HG02678 (cell line): ENCODE measurements around the gene PITX2.

Source experiments
- ATAC-seq: cut with Tn5 transposase; IDR thresholded peaks from one replicate; pipeline ENCODE4 v1.9.1; 2021; ENCODE audit warnings: mild to moderate bottlenecking, moderate library complexity; ENCODE audit not compliant: unreplicated experiment

Gene PITX2

GRCh38 chr4:110622841-110623717 lies at the start of gene PITX2:
Gene PITX2, minus strand, starts transcription at chr4:110623077. Its CDS starts 617 bp downstream, at chr4:110622460.
- ATAC-seq, result peak; percentile 63

DNA sequence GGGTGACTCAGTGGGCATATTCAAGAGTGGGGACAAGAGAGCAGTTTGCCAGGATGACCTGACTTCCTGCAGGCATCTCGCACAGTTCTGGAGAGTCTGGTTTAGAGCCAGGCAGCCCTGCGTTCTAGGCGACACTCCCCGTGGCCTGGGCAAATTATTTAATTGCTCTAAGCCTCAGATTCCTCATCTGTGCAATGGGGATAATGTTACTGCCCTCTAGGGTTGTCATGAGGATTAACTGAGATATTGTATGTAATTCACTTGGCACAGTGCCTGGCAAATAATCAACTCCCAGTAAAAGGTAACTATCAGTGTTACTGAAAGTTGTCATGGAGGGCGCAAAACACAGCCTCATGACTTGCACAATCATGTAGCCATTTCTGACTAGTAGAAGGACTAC lies 48.8 kb upstream of the PITX2 start:
- no peak for ATAC-seq

DNA sequence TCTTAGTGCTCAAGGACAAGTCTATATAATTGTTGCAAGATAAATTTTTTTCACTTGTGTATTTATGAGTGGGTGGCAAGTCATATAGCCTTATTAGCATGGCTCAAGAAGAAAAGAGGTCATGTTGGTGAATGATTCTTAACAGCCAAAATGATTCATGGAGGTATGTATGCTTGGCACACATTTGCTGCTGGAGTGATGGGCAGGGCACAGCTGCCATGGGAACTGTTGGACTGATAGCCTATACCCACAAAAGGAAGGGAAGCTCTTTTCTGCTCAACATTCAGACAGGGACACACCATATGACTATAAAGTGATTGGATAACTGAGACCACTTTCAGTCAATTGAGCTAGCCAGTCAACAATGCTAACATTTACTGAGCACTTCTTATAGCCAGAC lies 46.8 kb upstream of the PITX2 start:
- ATAC-seq, result no peak

DNA sequence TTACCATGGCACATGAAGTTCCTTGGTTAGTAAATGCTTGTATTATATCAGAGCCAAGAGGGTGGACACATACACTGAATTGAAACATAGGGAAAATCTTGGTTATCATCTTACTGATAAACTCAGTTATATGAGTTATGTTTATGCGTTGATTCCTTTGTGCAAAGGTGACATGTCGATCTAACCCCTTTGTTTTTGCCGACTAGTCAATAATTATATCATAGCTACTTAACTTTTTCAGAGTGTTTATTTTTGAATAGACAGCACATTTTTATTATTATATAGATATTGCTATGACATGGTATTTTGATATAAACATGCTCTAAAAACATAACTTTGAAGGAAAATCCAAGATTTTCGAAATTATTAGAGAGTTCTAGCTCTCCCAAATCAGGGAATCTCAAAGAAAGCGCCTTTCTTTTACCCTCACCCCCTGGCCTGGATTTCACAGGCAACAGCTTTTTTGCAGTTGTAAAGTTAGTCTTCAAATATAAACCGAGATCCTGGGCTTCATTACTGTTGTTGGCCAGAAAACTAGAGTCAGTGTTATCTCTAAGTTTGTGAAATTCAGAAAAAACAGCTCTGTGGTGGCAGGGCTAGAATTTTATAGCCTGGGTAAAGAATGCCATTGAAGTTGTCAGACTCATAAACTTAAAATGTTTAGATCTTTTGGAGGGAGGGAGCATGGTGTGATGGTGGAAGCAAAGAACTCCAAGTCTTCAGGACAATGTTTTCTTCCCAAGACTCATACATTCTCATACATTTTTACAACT lies 45.8 kb upstream of the PITX2 start:
- no peak for ATAC-seq

DNA sequence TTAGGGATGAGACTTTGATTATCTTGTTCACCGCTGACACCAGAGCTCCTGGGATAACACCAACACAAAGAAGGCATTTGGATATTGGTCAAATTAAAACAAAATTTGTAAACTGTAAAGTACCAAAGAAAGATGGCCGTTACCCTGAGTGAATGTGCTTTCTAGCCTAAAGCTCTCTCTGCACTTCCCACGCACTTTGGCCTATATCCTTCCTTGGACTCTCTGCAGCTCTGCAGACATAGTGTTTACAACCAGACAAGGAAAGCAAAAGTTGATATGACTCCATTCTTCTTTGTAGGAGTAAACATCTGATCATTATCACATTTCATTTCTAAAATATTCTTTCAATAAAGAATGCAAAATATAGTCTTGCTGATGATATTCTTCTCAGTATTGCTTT lies 44.8 kb upstream of the PITX2 start:
- no peak for ATAC-seq

DNA sequence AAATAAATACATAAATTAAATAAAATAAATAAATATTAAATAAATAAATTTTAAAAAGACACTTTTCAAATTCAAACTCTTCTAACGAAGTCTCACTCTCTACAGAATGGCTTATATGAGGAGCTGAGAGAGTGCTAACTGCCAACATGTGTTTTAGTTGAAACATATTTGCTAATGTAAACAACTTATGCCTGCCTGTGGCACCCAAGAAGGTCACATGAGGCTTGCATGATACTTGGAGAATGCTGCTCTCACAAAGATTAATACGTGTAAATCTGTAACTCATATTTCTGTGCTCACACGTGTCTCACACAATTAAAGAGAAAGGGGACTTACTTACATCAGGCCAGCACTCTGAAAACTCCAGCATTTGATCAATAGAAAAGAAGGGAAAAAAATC lies 43.2 kb upstream of the PITX2 start:
- ATAC-seq, result no peak

GRCh38 chr4:110663738-110664444 lies 41.0 kb upstream of the PITX2 start:
- no peak for ATAC-seq

DNA sequence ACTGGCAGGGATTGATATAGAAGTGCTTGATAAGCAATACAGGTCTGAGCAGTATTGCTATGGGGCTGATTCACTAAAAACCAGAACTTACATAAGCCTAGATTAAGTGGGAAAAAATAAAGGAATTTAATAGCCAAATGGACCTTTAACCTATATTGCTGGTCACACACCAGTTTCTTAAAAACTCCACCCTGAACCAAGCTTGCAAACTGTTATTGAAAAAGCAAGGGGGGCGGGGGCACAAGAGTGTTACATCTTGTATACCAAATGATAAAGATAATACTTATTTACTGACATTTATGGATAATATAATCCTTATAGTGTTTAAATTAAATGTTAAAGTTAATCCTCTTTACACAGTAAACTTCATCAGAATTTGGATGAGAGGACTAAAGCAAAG lies 40.3 kb upstream of the PITX2 start:
- no peak for ATAC-seq

- ATAC-seq, result no peak
Observed at GRCh38 chr4:110660755-110661154, 37.9 kb upstream of the PITX2 start.

- no peak for ATAC-seq
Observed at GRCh38 chr4:110654254-110654635, 31.4 kb upstream of the PITX2 start.

DNA sequence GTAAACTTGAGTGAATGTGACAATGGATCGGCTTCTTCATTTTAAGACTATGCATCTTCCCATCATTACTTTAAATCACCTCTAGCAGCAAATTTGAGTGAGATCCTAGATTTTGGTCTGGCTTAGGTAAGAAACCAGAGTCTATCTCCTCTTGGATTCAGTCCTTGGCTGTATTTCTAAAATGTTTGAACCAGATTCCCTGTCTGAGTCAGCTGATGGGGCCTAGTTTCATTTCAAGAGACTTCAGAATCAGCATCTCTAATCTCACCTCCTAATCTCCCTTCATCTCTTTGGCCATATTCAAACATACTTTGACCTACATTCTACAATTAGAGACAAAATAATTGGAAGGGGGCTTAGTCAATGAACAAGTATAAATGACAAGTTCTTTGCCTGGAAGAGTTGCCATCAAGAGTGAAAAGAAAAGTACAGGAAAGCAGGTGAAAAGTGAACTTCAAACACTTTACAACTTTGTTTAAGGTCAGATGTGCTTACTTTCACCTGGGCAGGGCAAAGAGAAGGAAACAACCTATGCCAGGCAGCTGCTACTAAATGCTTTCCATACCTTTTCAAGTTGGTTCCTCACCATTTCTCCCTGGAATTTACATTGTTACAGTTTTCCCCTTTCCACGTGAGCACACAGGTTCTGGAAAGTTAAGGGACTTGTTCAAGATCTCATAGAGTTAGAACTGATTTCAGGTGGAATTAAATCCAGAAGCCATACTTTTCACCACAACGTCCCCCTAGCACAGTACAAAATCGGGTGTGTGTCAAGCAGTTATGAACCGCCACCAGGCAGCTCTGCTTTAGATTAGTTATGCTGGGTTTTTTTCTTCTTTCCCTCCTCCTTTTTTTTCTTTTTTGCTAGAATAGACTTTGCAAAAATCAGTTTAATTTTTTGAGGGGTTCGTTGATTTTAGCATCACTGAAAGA lies 30.7 kb upstream of the PITX2 start:
- no peak for ATAC-seq

DNA sequence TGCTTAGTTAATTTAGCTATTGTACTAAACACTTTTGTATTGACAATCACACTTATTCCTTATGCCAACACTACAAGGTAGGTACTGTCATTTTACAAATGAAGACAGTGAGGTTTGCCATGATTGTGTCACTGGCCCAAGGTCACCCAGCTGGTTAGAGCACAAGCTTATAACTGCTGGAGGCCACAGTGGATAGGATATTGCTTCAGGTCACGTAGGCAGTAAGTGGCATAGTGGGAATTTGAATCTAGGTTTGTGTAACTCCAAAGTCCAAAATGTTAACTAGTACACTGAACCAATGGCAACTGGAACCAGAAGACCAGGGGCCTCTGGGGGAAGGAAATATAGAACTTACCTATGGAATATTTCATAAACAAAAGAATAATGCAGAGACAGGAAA lies 21.1 kb upstream of the PITX2 start:
- ATAC-seq, result no peak

DNA sequence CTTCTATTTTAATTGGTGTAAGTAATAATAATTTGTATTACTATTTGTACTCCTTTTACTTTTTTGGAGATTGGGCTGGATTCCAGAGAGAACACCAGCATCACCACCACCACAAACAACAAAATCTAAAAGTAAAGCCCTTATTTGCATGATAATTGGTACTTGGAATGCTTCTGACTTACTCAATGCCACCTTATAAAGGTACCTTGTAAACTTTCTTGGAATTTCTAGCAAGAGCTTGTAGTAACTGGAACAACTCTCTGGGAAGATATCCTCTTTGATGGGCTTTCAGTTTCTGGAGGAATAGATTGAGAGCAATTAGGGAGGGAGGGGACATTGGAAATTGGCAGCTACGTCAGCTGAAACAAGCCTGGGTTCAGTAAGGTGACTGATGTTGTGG lies 20.2 kb upstream of the PITX2 start:
- no peak for ATAC-seq

DNA sequence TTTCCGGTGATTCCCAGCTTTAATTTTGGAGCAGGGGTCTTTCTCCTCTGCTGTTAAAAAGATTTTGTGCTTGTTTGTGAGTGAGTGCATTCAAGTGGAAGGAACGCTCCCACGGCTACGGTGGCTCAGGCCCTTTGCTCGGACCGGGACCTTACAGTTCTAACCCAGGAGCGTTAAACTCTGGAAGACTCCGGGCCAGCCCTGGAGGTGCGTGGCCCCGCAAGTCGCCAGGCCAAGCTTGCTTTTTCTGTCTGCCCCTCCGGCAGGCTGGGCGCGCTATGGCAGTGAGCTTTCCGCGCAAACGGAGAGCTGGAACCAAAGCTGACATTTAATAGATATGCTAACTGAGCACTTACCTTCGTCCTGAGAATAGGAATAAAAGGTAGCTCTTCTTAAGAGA lies 18.3 kb upstream of the PITX2 start:
- no peak for ATAC-seq

- no peak for ATAC-seq
Observed at GRCh38 chr4:110640576-110640975, 17.7 kb upstream of the PITX2 start.

- ATAC-seq, result no peak
Observed at GRCh38 chr4:110639207-110640090, 16.6 kb upstream of the PITX2 start.

GRCh38 chr4:110638089-110638746 lies 15.3 kb upstream of the PITX2 start:
- no peak for ATAC-seq

DNA sequence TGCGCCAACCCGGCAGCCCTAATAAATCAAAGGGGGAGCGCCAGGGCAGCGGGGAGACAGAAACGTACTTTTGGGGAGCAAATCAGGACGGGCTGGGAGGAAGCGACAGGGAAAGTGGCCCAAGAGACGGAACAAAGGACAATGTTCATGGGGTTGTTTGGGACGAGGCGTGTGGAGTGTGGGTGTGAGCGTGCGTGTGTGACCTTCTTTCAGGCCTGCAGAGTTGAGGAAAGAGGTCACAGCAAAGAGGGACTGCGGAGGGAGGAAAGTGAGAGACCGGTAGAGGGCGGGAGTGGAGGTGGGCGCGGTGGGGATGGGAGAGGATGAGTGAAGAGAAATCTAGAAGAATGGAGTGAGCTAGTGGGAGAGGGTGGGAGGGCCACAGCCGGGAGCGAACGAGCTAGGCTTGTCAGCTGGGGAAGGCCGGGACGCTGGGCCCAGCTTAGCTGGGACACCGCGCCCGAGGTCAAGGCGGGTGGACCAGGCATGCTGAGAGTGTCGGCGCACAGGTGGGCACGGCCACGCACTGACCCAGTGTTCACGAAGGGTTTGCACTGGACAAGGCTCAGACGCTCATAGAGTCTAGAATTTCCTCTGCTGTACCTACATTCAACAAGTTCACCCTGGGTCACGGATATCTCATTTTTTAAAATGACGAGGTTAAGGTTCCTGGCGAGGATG lies 14.7 kb upstream of the PITX2 start:
- no peak for ATAC-seq
